ENCODE results near the gene COL6A5.
"Not testable (repeated sequence)": the region's sequence is repeated elsewhere in the genome, so short reads cannot be mapped to it uniquely, and the experiment has no call there.

Gene COL6A5

GRCh38 chr3:130345487-130346079 is at the start of gene COL6A5:
COL6A5 (plus strand) TSS chr3:130345672; CDS start chr3:130373639, 27,967 bp downstream.
- Histone ChIP-seq H3K9ac (ENCODE audit: low read depth, low read length) (peak within 1 kb of the TSS; percentile 60), H3K4me1 (ENCODE audit: insufficient read depth, low read length) (no peaks in the 10 kb centered on the region), H3K9me3 (ENCODE audit: control insufficient read depth, insufficient read depth, low read length) (no peaks in the 10 kb centered on the region), H3K36me3 (ENCODE audit: insufficient read depth, low read length) (no peaks in the 10 kb centered on the region)

GRCh38 chr3:130299531-130299930 is 45.9 kb upstream of the COL6A5 start:
- H3K4me1 ChIP-seq (ENCODE audit: insufficient read depth, low read length) = no peaks in the 10 kb centered on the region
- no peaks in the 10 kb centered on the region for H3K9me3 ChIP-seq (ENCODE audit: control insufficient read depth, insufficient read depth, low read length)
- H3K36me3 ChIP-seq (ENCODE audit: insufficient read depth, low read length) = no peaks in the 10 kb centered on the region
- H3K9ac ChIP-seq (ENCODE audit: low read depth, low read length) = no peak overlapping the region

- Histone ChIP-seq H3K9me3 (ENCODE audit: control insufficient read depth, insufficient read depth, low read length) (no peaks in the 10 kb centered on the region), H3K9ac (ENCODE audit: low read depth, low read length) (no peak overlapping the region), H3K4me1 (ENCODE audit: insufficient read depth, low read length) (no peaks in the 10 kb centered on the region), H3K36me3 (ENCODE audit: insufficient read depth, low read length) (no peaks in the 10 kb centered on the region)
Measured at GRCh38 chr3:130300888-130301287, 44.6 kb upstream of the COL6A5 start.

- Histone ChIP-seq H3K36me3 (ENCODE audit: insufficient read depth, low read length) (no peaks in the 10 kb centered on the region), H3K4me1 (ENCODE audit: insufficient read depth, low read length) (no peaks in the 10 kb centered on the region), H3K9me3 (ENCODE audit: control insufficient read depth, insufficient read depth, low read length) (no peaks in the 10 kb centered on the region), H3K9ac (ENCODE audit: low read depth, low read length) (no peak overlapping the region)
Measured at GRCh38 chr3:130310109-130310508, 35.4 kb upstream of the COL6A5 start.

- Histone ChIP-seq H3K9ac (ENCODE audit: low read depth, low read length) (no peak overlapping the region), H3K9me3 (ENCODE audit: control insufficient read depth, insufficient read depth, low read length) (no peaks in the 10 kb centered on the region), H3K36me3 (ENCODE audit: insufficient read depth, low read length) (no peaks in the 10 kb centered on the region), H3K4me1 (ENCODE audit: insufficient read depth, low read length) (no peaks in the 10 kb centered on the region)
Measured at GRCh38 chr3:130312374-130312773, 33.1 kb upstream of the COL6A5 start.

- Histone ChIP-seq H3K9ac (ENCODE audit: low read depth, low read length) (no peak overlapping the region), H3K4me1 (ENCODE audit: insufficient read depth, low read length) (no peaks in the 10 kb centered on the region), H3K9me3 (ENCODE audit: control insufficient read depth, insufficient read depth, low read length) (no peaks in the 10 kb centered on the region), H3K36me3 (ENCODE audit: insufficient read depth, low read length) (no peaks in the 10 kb centered on the region)
Measured at GRCh38 chr3:130316169-130316568, 29.3 kb upstream of the COL6A5 start.

GRCh38 chr3:130323503-130323902 is 22.0 kb upstream of the COL6A5 start:
- Histone ChIP-seq H3K9ac (ENCODE audit: low read depth, low read length) (no peak overlapping the region), H3K4me1 (ENCODE audit: insufficient read depth, low read length) (no peaks in the 10 kb centered on the region), H3K36me3 (ENCODE audit: insufficient read depth, low read length) (no peaks in the 10 kb centered on the region), H3K9me3 (ENCODE audit: control insufficient read depth, insufficient read depth, low read length) (no peaks in the 10 kb centered on the region)

- Histone ChIP-seq H3K36me3 (ENCODE audit: insufficient read depth, low read length) (no peaks in the 10 kb centered on the region), H3K9ac (ENCODE audit: low read depth, low read length) (no peak overlapping the region), H3K9me3 (ENCODE audit: control insufficient read depth, insufficient read depth, low read length) (no peaks in the 10 kb centered on the region)
Measured at GRCh38 chr3:130340766-130341165, 4.7 kb upstream of the COL6A5 start.

GRCh38 chr3:130341388-130341787 is 4.1 kb upstream of the COL6A5 start:
- Histone ChIP-seq H3K36me3 (ENCODE audit: insufficient read depth, low read length) (no peaks in the 10 kb centered on the region), H3K4me1 (ENCODE audit: insufficient read depth, low read length) (no peaks in the 10 kb centered on the region)

More at GRCh38 chr3:130340766-130341165, 4.7 kb upstream of the COL6A5 start:
- no peaks in the 10 kb centered on the region for H3K4me1 ChIP-seq (ENCODE audit: insufficient read depth, low read length)

GRCh38 chr3:130341882-130342281 is 3.6 kb upstream of the COL6A5 start:
- Histone ChIP-seq H3K9me3 (ENCODE audit: control insufficient read depth, insufficient read depth, low read length) (no peaks in the 10 kb centered on the region), H3K36me3 (ENCODE audit: insufficient read depth, low read length) (no peaks in the 10 kb centered on the region), H3K9ac (ENCODE audit: low read depth, low read length) (no peak overlapping the region), H3K4me1 (ENCODE audit: insufficient read depth, low read length) (no peaks in the 10 kb centered on the region)

More at GRCh38 chr3:130341388-130341787, 4.1 kb upstream of the COL6A5 start:
- Histone ChIP-seq H3K9me3 (ENCODE audit: control insufficient read depth, insufficient read depth, low read length) (no peaks in the 10 kb centered on the region), H3K9ac (ENCODE audit: low read depth, low read length) (no peak overlapping the region)

GRCh38 chr3:130342821-130343661 is 2.4 kb upstream of the COL6A5 start:
- Histone ChIP-seq H3K9ac (ENCODE audit: low read depth, low read length) (no peak overlapping the region), H3K36me3 (ENCODE audit: insufficient read depth, low read length) (no peaks in the 10 kb centered on the region), H3K4me1 (ENCODE audit: insufficient read depth, low read length) (no peaks in the 10 kb centered on the region), H3K9me3 (ENCODE audit: control insufficient read depth, insufficient read depth, low read length) (no peaks in the 10 kb centered on the region)

GRCh38 chr3:130348258-130348657 is 2.8 kb downstream of the COL6A5 start:
- H3K9me3 ChIP-seq (ENCODE audit: control insufficient read depth, insufficient read depth, low read length); H3K4me1 ChIP-seq (ENCODE audit: insufficient read depth, low read length); H3K36me3 ChIP-seq (ENCODE audit: insufficient read depth, low read length); H3K9ac ChIP-seq (ENCODE audit: low read depth, low read length): not testable (repeated sequence)

GRCh38 chr3:130354430-130354829 is 9.0 kb downstream of the COL6A5 start:
- peaks cover 4% of the 10 kb centered on the region; the same call in 1 of the 2 replicates for H3K4me1 ChIP-seq (ENCODE audit: insufficient read depth, low read length)
- H3K9ac ChIP-seq (ENCODE audit: low read depth, low read length) = no peak overlapping the region
- no peaks in the 10 kb centered on the region for H3K36me3 ChIP-seq (ENCODE audit: insufficient read depth, low read length)
- no peaks in the 10 kb centered on the region for H3K9me3 ChIP-seq (ENCODE audit: control insufficient read depth, insufficient read depth, low read length)

GRCh38 chr3:130374033-130374432 is 28.6 kb downstream of the COL6A5 start:
- Histone ChIP-seq H3K9ac (ENCODE audit: low read depth, low read length) (no peak overlapping the region), H3K36me3 (ENCODE audit: insufficient read depth, low read length) (no peaks in the 10 kb centered on the region), H3K9me3 (ENCODE audit: control insufficient read depth, insufficient read depth, low read length) (no peaks in the 10 kb centered on the region), H3K4me1 (ENCODE audit: insufficient read depth, low read length) (no peaks in the 10 kb centered on the region)

- Histone ChIP-seq H3K9me3 (ENCODE audit: control insufficient read depth, insufficient read depth, low read length) (no peaks in the 10 kb centered on the region), H3K4me1 (ENCODE audit: insufficient read depth, low read length) (no peaks in the 10 kb centered on the region), H3K9ac (ENCODE audit: low read depth, low read length) (no peak overlapping the region), H3K36me3 (ENCODE audit: insufficient read depth, low read length) (no peaks in the 10 kb centered on the region)
Measured at GRCh38 chr3:130374908-130375307, 29.4 kb downstream of the COL6A5 start.
